ENCODE measurements around the gene BCLAF3. TPM values are rescaled to one million over a fixed set of nuclear protein-coding genes. Genes with fewer than 3 reads are reported as not detected.

The BCLAF3 gene
- total and polyA plus RNA-seq, 2 of the 13 experiments (the other 11 are each of a cell fraction or from before 2014, with no cell fraction given): 1.5 to 2.7 TPM

DNA sequence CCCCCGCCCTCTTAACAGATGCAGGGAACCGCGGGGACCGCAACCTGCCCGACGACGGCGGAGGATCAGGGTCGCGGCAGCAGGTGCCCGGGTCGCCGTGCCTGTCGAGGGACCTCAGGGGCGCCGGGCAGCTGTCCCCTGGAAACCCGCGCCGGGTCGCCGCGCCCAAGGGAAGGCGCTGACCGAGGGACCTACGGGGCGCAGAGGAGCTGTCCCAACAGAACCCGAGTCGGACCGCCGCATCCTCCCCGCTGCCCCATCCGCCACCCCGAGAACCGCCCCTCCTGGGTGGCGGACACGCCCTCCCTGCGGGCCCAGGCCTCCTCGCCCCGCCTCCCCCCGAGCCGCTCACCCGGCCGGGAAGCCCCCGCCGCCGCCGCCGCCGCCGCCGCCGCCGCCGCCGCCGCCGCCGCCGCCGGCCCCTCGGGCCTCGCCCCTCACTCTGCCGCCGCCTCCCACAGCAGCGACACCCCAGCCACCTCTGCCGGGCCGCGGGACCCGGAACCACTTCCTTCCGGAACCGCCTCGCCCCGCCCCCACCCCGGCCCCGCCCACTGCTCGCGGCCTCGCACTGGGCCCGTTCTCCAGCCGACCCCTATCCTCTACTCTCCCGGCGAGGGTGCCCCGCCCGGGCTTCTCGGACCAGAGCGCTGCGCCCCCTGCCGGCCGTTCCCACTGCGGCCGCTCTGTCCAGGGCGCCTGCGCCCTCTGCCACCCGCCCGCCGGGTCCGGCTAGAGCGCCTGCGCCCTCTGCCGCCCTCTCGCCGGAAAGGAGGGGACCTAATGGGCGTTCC lies at the start of gene BCLAF3 (continued):
- TF ChIP-seq UBTF (CRISPR knock-in tag; IDR thresholded peaks at IDR 0.05) (peak; percentile 28; the same call in 1 of the 2 replicates), RAD21 (CRISPR knock-in tag; IDR thresholded peaks at IDR 0.05) (peak; percentile 70), ZNF552 (CRISPR knock-in tag; IDR thresholded peaks at IDR 0.05; ENCODE audit: borderline replicate concordance) (no peak), ZFY (CRISPR knock-in tag; IDR thresholded peaks at IDR 0.05) (peak; percentile 11; the same call in 1 of the 2 replicates), ZNF761 (CRISPR knock-in tag; conservative IDR thresholded peaks at IDR 0.05) (0 out of 2 replicates have a peak, but pooled peaks have one; percentile 37), PHF8 (CRISPR knock-in tag; IDR thresholded peaks at IDR 0.05) (peak; percentile 35), ZBTB38 (CRISPR knock-in tag; IDR thresholded peaks at IDR 0.05) (no peak), KAT8 (CRISPR knock-in tag; IDR thresholded peaks at IDR 0.05) (0 out of 2 replicates have a peak, but pooled peaks have one; percentile 27), FOXO4 (CRISPR knock-in tag; conservative IDR thresholded peaks at IDR 0.05) (no peak), YY1 (IDR thresholded peaks at IDR 0.05; ENCODE audit: insufficient read depth, insufficient replicate concordance, low read depth, low read length) (peak; percentile 48), ZNF777 (CRISPR knock-in tag; IDR thresholded peaks at IDR 0.05) (peak; percentile 88), GABPB1 (CRISPR knock-in tag; IDR thresholded peaks at IDR 0.05) (peak; percentile 79), ZFX (CRISPR knock-in tag; IDR thresholded peaks at IDR 0.05; ENCODE audit: low read depth) (peak; percentile 55)
- TF ChIP-seq, protein P1, sequence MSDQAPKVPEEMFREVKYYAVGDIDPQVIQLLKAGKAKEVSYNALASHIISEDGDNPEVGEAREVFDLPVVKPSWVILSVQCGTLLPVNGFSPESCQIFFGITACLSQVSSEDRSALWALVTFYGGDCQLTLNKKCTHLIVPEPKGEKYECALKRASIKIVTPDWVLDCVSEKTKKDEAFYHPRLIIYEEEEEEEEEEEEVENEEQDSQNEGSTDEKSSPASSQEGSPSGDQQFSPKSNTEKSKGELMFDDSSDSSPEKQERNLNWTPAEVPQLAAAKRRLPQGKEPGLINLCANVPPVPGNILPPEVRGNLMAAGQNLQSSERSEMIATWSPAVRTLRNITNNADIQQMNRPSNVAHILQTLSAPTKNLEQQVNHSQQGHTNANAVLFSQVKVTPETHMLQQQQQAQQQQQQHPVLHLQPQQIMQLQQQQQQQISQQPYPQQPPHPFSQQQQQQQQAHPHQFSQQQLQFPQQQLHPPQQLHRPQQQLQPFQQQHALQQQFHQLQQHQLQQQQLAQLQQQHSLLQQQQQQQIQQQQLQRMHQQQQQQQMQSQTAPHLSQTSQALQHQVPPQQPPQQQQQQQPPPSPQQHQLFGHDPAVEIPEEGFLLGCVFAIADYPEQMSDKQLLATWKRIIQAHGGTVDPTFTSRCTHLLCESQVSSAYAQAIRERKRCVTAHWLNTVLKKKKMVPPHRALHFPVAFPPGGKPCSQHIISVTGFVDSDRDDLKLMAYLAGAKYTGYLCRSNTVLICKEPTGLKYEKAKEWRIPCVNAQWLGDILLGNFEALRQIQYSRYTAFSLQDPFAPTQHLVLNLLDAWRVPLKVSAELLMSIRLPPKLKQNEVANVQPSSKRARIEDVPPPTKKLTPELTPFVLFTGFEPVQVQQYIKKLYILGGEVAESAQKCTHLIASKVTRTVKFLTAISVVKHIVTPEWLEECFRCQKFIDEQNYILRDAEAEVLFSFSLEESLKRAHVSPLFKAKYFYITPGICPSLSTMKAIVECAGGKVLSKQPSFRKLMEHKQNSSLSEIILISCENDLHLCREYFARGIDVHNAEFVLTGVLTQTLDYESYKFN (CRISPR knock-in tag; conservative IDR thresholded peaks at IDR 0.05): 0 out of 2 replicates have a peak, but pooled peaks have one; percentile 20
- TF ChIP-seq, protein P2, sequence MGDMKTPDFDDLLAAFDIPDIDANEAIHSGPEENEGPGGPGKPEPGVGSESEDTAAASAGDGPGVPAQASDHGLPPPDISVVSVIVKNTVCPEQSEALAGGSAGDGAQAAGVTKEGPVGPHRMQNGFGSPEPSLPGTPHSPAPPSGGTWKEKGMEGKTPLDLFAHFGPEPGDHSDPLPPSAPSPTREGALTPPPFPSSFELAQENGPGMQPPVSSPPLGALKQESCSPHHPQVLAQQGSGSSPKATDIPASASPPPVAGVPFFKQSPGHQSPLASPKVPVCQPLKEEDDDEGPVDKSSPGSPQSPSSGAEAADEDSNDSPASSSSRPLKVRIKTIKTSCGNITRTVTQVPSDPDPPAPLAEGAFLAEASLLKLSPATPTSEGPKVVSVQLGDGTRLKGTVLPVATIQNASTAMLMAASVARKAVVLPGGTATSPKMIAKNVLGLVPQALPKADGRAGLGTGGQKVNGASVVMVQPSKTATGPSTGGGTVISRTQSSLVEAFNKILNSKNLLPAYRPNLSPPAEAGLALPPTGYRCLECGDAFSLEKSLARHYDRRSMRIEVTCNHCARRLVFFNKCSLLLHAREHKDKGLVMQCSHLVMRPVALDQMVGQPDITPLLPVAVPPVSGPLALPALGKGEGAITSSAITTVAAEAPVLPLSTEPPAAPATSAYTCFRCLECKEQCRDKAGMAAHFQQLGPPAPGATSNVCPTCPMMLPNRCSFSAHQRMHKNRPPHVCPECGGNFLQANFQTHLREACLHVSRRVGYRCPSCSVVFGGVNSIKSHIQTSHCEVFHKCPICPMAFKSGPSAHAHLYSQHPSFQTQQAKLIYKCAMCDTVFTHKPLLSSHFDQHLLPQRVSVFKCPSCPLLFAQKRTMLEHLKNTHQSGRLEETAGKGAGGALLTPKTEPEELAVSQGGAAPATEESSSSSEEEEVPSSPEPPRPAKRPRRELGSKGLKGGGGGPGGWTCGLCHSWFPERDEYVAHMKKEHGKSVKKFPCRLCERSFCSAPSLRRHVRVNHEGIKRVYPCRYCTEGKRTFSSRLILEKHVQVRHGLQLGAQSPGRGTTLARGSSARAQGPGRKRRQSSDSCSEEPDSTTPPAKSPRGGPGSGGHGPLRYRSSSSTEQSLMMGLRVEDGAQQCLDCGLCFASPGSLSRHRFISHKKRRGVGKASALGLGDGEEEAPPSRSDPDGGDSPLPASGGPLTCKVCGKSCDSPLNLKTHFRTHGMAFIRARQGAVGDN (CRISPR knock-in tag; IDR thresholded peaks at IDR 0.05): peak; percentile 52
